ENCODE measurements around the gene ALDH3B2. TPM values are rescaled to one million over a fixed set of nuclear protein-coding genes. Genes with fewer than 3 reads are reported as not detected.
"Not testable (repeated sequence)": the region's sequence is repeated elsewhere in the genome, so short reads cannot be mapped to it uniquely, and the experiment has no call there.

Gene ALDH3B2
- total RNA-seq, 1 donor from 2014 or later = not detected

GRCh38 chr11:67705264-67705663, 30.8 kb upstream of the ALDH3B2 start:
- Histone ChIP-seq H3K27ac (replicated peaks) (no peak overlapping the region), H3K4me3 (no peak overlapping the region), H3K27me3 (ENCODE audit: low read depth) (peaks cover 39% of the 10 kb centered on the region), H3K4me1 (no peaks in the 10 kb centered on the region), H3K9me3 (replicated peaks) (no peaks in the 10 kb centered on the region), H3K36me3 (no peaks in the 10 kb centered on the region)
- intact Hi-C loops (cut with micrococcal nuclease) = no loop called here
- TF ChIP-seq CTCF (IDR thresholded peaks at IDR 0.05; ENCODE audit: borderline replicate concordance) = no peak
- no peak for DNase-seq

GRCh38 chr11:67704524-67704923, 30.1 kb upstream of the ALDH3B2 start:
- no peaks in the 10 kb centered on the region for H3K36me3 ChIP-seq
- no peak overlapping the region for H3K4me3 ChIP-seq
- H3K9me3 ChIP-seq (replicated peaks) = no peaks in the 10 kb centered on the region
- no peak for DNase-seq
- peaks cover 43% of the 10 kb centered on the region for H3K27me3 ChIP-seq (ENCODE audit: low read depth)
- intact Hi-C loops (cut with micrococcal nuclease) = no loop called here
- no peaks in the 10 kb centered on the region for H3K4me1 ChIP-seq
- no peak overlapping the region for H3K27ac ChIP-seq (replicated peaks)
- TF ChIP-seq CTCF (IDR thresholded peaks at IDR 0.05; ENCODE audit: borderline replicate concordance) = no peak

GRCh38 chr11:67703709-67704108, 29.3 kb upstream of the ALDH3B2 start:
- H3K36me3 ChIP-seq; DNase-seq; H3K4me1 ChIP-seq; H3K9me3 ChIP-seq (replicated peaks); H3K4me3 ChIP-seq; H3K27ac ChIP-seq (replicated peaks); intact Hi-C loops (cut with micrococcal nuclease): not testable (repeated sequence)
- H3K27me3 ChIP-seq (ENCODE audit: low read depth) = peaks cover 51% of the 10 kb centered on the region

- no peak overlapping the region for H3K27ac ChIP-seq (replicated peaks)
- intact Hi-C loops (cut with micrococcal nuclease) = no loop called here
- H3K36me3 ChIP-seq = no peaks in the 10 kb centered on the region
- H3K9me3 ChIP-seq (replicated peaks) = peaks cover 8% of the 10 kb centered on the region
- no peak overlapping the region for H3K4me3 ChIP-seq
- peaks cover 74% of the 10 kb centered on the region for H3K27me3 ChIP-seq (ENCODE audit: low read depth)
- H3K4me1 ChIP-seq = no peaks in the 10 kb centered on the region
- DNase-seq = no peak
- TF ChIP-seq CTCF (IDR thresholded peaks at IDR 0.05; ENCODE audit: borderline replicate concordance) = no peak
These were observed 26.3 kb upstream of the ALDH3B2 start for GRCh38 chr11:67700548-67701262.

GRCh38 chr11:67700141-67700540, 25.7 kb upstream of the ALDH3B2 start:
- DNase-seq = no peak
- intact Hi-C loops (cut with micrococcal nuclease) = no loop called here
- H3K9me3 ChIP-seq (replicated peaks) = peaks cover 8% of the 10 kb centered on the region
- H3K36me3 ChIP-seq = no peaks in the 10 kb centered on the region
- no peak overlapping the region for H3K27ac ChIP-seq (replicated peaks)
- no peaks in the 10 kb centered on the region for H3K4me1 ChIP-seq
- H3K27me3 ChIP-seq (ENCODE audit: low read depth) = peaks cover 80% of the 10 kb centered on the region
- H3K4me3 ChIP-seq = no peak overlapping the region
- no peak for TF ChIP-seq CTCF (IDR thresholded peaks at IDR 0.05; ENCODE audit: borderline replicate concordance)

- H3K4me1 ChIP-seq = no peaks in the 10 kb centered on the region
- no peak overlapping the region for H3K27ac ChIP-seq (replicated peaks)
- H3K4me3 ChIP-seq = no peak overlapping the region
- peaks cover 84% of the 10 kb centered on the region for H3K27me3 ChIP-seq (ENCODE audit: low read depth)
- H3K9me3 ChIP-seq (replicated peaks) = peaks cover 8% of the 10 kb centered on the region
- intact Hi-C loops (cut with micrococcal nuclease) = no loop called here
- no peaks in the 10 kb centered on the region for H3K36me3 ChIP-seq
- no peak for TF ChIP-seq CTCF (IDR thresholded peaks at IDR 0.05; ENCODE audit: borderline replicate concordance)
- DNase-seq = no peak
These were observed 25.1 kb upstream of the ALDH3B2 start for GRCh38 chr11:67699521-67699920.
